K562 (cell line): ENCODE results near the gene CCDC15. TPM values are rescaled to one million over a fixed set of nuclear protein-coding genes. Genes with fewer than 3 reads are reported as not detected.
A peak's percentile ranks its signal among the peaks of the same experiment; 100 is the strongest.

Experiments
- ARID4B ChIP-seq: sonication (generic); formaldehyde crosslinking; IDR thresholded peaks from 2 replicates; pipeline ENCODE4 v1.8.0; 2022; ENCODE audit warnings: mild to moderate bottlenecking, missing genetic modification reagents
- E2F6 ChIP-seq, 2 experiments: IDR thresholded peaks; 2 replicates each; pipeline ENCODE4 v1.6.1; 2011; ENCODE audit warnings: borderline replicate concordance in 1 of 2, control low read depth in 1 of 2, low read depth in 1 of 2, low read length in 1 of 2, mild to moderate bottlenecking in 1 of 2, mixed read lengths in 1 of 2, moderate library complexity in 1 of 2; ENCODE audit not compliant: insufficient read depth in 1 of 2, insufficient read length in 1 of 2, poor library complexity in 1 of 2, severe bottlenecking in 1 of 2; ENCODE audit errors: extremely low read depth in 1 of 2
- EGR1 ChIP-seq: fragments of 450-650 bp; conservative IDR thresholded peaks from 2 replicates; pipeline ENCODE4 v1.6.1; 2017; ENCODE audit warnings: mild to moderate bottlenecking
- ELF2 ChIP-seq: fragments of 250-450 bp; sonication (Bioruptor Pico); IDR thresholded peaks from 2 replicates; pipeline ENCODE4 v1.5.0; 2021; ENCODE audit warnings: mild to moderate bottlenecking
- ERF ChIP-seq: fragments of 450-650 bp; formaldehyde crosslinking; IDR thresholded peaks from 2 replicates; pipeline ENCODE4 v1.4.0; 2020; ENCODE audit warnings: mild to moderate bottlenecking, mixed read lengths
- EWSR1 ChIP-seq: fragments of 450-650 bp; IDR thresholded peaks from 2 replicates; pipeline ENCODE4 v1.6.1; 2018; ENCODE audit warnings: borderline replicate concordance, mild to moderate bottlenecking, low read depth, moderate library complexity; ENCODE audit not compliant: partially characterized antibody
- HNRNPK ChIP-seq: fragments of 200-400 bp; formaldehyde crosslinking; IDR thresholded peaks from one replicate; pipeline ENCODE4 v1.6.1; 2018; ENCODE audit warnings: mild to moderate bottlenecking, low read depth, low read length; ENCODE audit not compliant: poor library complexity, severe bottlenecking
- HOXB6 ChIP-seq: fragments of 250-450 bp; sonication (Bioruptor Pico); IDR thresholded peaks from 2 replicates; pipeline ENCODE4 v1.5.1; 2022; ENCODE audit warnings: mild to moderate bottlenecking, borderline replicate concordance
- KLF16 ChIP-seq: IDR thresholded peaks from 2 replicates; pipeline ENCODE4 v1.6.1; 2016; ENCODE audit warnings: antibody characterized with exemption
- MAFK ChIP-seq: IDR thresholded peaks from 2 replicates; pipeline ENCODE4 v1.6.1; 2011; ENCODE audit warnings: low read length, improper control_type of control experiment
- MAZ ChIP-seq, 2 experiments: fragments of 450-650 bp in 1 of 2; sonication (generic) in 1 of 2; formaldehyde crosslinking; IDR thresholded peaks in 1 of 2; conservative IDR thresholded peaks in 1 of 2; 2 replicates each; pipeline versions ENCODE4 v1.4.0 to v1.5.0; 2020; ENCODE audit warnings: mild to moderate bottlenecking in 1 of 2, missing genetic modification reagents in 1 of 2
- MEIS2 ChIP-seq: fragments of 450-650 bp; IDR thresholded peaks from 2 replicates; pipeline ENCODE4 v1.6.1; 2014; ENCODE audit warnings: mild to moderate bottlenecking; ENCODE audit not compliant: partially characterized antibody
- NCOA4 ChIP-seq: fragments of 450-650 bp; IDR thresholded peaks from 2 replicates; pipeline ENCODE4 v1.6.1; 2018; ENCODE audit warnings: mild to moderate bottlenecking; ENCODE audit not compliant: partially characterized antibody
- POLR2B ChIP-seq: fragments of 450-650 bp; IDR thresholded peaks from 2 replicates; pipeline ENCODE4 v1.6.1; 2018; ENCODE audit warnings: low read depth; ENCODE audit not compliant: partially characterized antibody
- RFX7 ChIP-seq: fragments of 250-450 bp; sonication (Bioruptor Pico); IDR thresholded peaks from 2 replicates; pipeline ENCODE4 v1.5.1; 2021; ENCODE audit warnings: mild to moderate bottlenecking
- SMARCE1 ChIP-seq: fragments of 450-650 bp; IDR thresholded peaks from 2 replicates; pipeline ENCODE4 v1.7.1; 2016; ENCODE audit warnings: mild to moderate bottlenecking
- SRF ChIP-seq, 2 experiments: fragments of 250-450, 450-650 bp in 1 of 2; sonication (Bioruptor Pico) in 1 of 2; sonication (generic) in 1 of 2; formaldehyde crosslinking; IDR thresholded peaks; 2 replicates each; pipeline versions ENCODE4 v1.5.0 to v1.5.1; 2020 to 2022; ENCODE audit warnings: mild to moderate bottlenecking in 1 of 2, missing genetic modification reagents in 1 of 2
- TEAD2 ChIP-seq: fragments of 450-650 bp; IDR thresholded peaks from 2 replicates; pipeline ENCODE4 v1.6.1; 2016; ENCODE audit warnings: missing genetic modification characterization, control low read depth, missing compliant biosample characterization
- ZNF224 ChIP-seq: sonication (generic); formaldehyde crosslinking; IDR thresholded peaks from 2 replicates; pipeline ENCODE4 v1.8.0; 2022; ENCODE audit warnings: mild to moderate bottlenecking, missing genetic modification reagents
- ZNF239 ChIP-seq: fragments of 250-450 bp; sonication (Bioruptor Pico); IDR thresholded peaks from 2 replicates; pipeline ENCODE4 v1.4.0; 2020; ENCODE audit warnings: mild to moderate bottlenecking
- ZNF589 ChIP-seq: fragments of 200-800 bp; sonication (Bioruptor generic); IDR thresholded peaks from 2 replicates; pipeline ENCODE4 v1.6.1; 2016; ENCODE audit warnings: low read depth, missing genetic modification characterization, missing compliant biosample characterization
- polyA plus RNA-seq, 8 experiments: library from polyadenylated mRNA; depleted of rRNA in 4 of 8; stranded (reverse) in 5 of 8; unstranded in 3 of 8; fragments of >200 nt; fragmentation: Nextera tagmentation in 2 of 8; fragmentation: Illumina TruSeq in 1 of 8; extraction: Ambion mirVana in 2 of 8; extraction: Trizol in 1 of 8; gene quantifications; 2 replicates each; pipeline versions ENCODE4 v1.2.1 to v1.2.3, GENCODE V29; 2011 to 2014; ENCODE audit warnings: inconsistent platforms in 1 of 8, missing spikeins in 1 of 8
- total RNA-seq, 7 experiments: library from RNA; depleted of rRNA in 6 of 7; stranded (reverse); fragments of >200 nt in 6 of 7; fragmentation: Illumina TruSeq in 2 of 7; extraction: Trizol in 2 of 7; gene quantifications; 2 replicates each; pipeline versions ENCODE4 v1.2.1 to v1.2.3, GENCODE V29; 2011 to 2021; ENCODE audit warnings: low replicate concordance in 1 of 7
- TF ChIP-seq, protein P1 (sequence below): sonication (generic); formaldehyde crosslinking; IDR thresholded peaks from 2 replicates; pipeline ENCODE4 v1.8.0; 2022; ENCODE audit warnings: mild to moderate bottlenecking, missing genetic modification reagents

CCDC15 gene
- total and polyA plus RNA-seq, 9 of the 15 experiments (the other 6 are each of a cell fraction or from before 2014, with no cell fraction given), result 1.9 to 9.2 (median 3.9) TPM

DNA sequence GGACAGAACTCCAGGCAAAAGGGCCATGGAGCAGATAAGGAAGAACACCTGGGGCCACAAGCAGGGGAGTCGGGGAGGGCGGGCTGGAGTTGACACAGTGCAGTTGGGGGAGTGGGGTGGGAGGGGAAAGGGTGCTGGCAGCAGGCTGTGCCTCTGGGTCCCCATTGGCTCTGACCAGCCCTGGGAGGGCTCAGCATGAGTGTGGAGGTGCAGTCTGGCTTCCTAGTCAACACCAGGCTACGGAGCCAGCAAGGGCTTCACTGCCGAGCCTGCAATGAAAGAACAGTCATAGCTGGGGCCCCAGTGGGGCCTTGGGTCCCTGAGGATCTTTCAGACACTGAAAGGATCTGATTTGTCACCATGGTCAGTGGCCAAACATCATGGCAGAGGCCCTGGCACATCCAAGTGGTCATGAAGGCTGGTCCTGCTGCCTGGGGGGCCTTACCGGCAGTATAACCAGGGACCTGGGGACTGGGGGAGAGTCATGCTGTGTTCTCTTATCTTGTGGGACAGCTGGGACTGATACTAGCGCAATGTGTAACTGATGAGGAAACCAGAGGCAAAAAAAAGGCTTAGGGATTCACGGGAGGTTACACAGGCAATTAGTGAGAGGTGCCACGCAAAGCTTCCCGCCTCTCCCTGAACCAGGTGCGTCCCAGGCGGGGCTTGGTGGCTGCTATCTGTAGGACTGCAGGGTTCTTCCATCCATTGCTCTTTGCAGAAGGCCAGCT, 120.7 kb downstream of the CCDC15 start (continued):
- TF ChIP-seq ARID4B (CRISPR knock-in tag) (no peak), ERF (no peak), SMARCE1 (peak; percentile 89), ZNF239 (CRISPR knock-in tag) (no peak), HNRNPK (no peak), RFX7 (CRISPR knock-in tag) (no peak), POLR2B (no peak), ELF2 (CRISPR knock-in tag) (no peak), MAZ (CRISPR knock-in tag; conservative IDR thresholded peaks at IDR 0.05 in 1 of 2, IDR thresholded peaks at IDR 0.05 in 1 of 2) (no peak; a peak in 1 of 4 replicates), MEIS2 (no peak), EWSR1 (no peak), MAFK (no peak), KLF16 (peak; percentile 81; the same call in 1 of the 2 replicates), TEAD2 (tag) (no peak), HOXB6 (CRISPR knock-in tag) (no peak), E2F6 (IDR thresholded peaks at IDR 0.05; ENCODE audit: borderline replicate concordance in 1 of 2, extremely low read depth in 1 of 2, insufficient read depth in 1 of 2, insufficient read length in 1 of 2, low read depth in 1 of 2, low read length in 1 of 2, poor library complexity in 1 of 2, severe bottlenecking in 1 of 2) (peak; percentile 16 to 61), ZNF589 (CRISPR knock-in tag) (peak; percentile 38; the same call in 1 of the 2 replicates), EGR1 (no peak), ZNF224 (no peak), SRF (CRISPR knock-in tag; IDR thresholded peaks at IDR 0.05) (no peak), NCOA4 (no peak)
- TF ChIP-seq, protein P1, sequence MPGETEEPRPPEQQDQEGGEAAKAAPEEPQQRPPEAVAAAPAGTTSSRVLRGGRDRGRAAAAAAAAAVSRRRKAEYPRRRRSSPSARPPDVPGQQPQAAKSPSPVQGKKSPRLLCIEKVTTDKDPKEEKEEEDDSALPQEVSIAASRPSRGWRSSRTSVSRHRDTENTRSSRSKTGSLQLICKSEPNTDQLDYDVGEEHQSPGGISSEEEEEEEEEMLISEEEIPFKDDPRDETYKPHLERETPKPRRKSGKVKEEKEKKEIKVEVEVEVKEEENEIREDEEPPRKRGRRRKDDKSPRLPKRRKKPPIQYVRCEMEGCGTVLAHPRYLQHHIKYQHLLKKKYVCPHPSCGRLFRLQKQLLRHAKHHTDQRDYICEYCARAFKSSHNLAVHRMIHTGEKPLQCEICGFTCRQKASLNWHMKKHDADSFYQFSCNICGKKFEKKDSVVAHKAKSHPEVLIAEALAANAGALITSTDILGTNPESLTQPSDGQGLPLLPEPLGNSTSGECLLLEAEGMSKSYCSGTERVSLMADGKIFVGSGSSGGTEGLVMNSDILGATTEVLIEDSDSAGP, result no peak
